GM23338 (cell line): ENCODE results near the gene ANKMY2. TPM values are rescaled to one million over a fixed set of nuclear protein-coding genes. Genes with fewer than 3 reads are reported as not detected.

Source experiments
- ATAC-seq: fragments of 200-7000 bp; cut with Tn5 transposase; 3 replicates; pipeline ENCODE4 v1.9.1; 2020
- DNase-seq: peaks from one replicate; pipeline ENCODE4 v3.0.0-alpha.2; 2015; ENCODE audit warnings: low spot score
- H2AFZ ChIP-seq: fragments of 200-600 bp; sonication (generic); 2 replicates; pipeline ENCODE4 v1.8.0; 2016; ENCODE audit warnings: antibody characterized with exemption, mild to moderate bottlenecking, moderate library complexity
- H3F3A ChIP-seq: fragments of 200-600 bp; sonication (generic); replicated peaks from 2 replicates; pipeline ENCODE4 v1.8.0; 2017; ENCODE audit warnings: antibody characterized with exemption, mixed run types, low read depth
- H3K27ac ChIP-seq: fragments of 200-600 bp; sonication (generic); 2 replicates; pipeline ENCODE4 v1.6.1; 2016; ENCODE audit warnings: low read depth
- H3K27me3 ChIP-seq: fragments of 200-600 bp; sonication (generic); 2 replicates; pipeline ENCODE4 v1.8.0; 2016; ENCODE audit warnings: mild to moderate bottlenecking, mixed run types, moderate library complexity; ENCODE audit not compliant: insufficient read depth
- H3K36me3 ChIP-seq: fragments of 200-600 bp; sonication (generic); 2 replicates; pipeline ENCODE4 v1.8.0; 2016; ENCODE audit warnings: mild to moderate bottlenecking; ENCODE audit not compliant: insufficient read depth
- H3K4me1 ChIP-seq: fragments of 200-600 bp; sonication (generic); 2 replicates; pipeline ENCODE4 v1.8.0; 2016; ENCODE audit warnings: mild to moderate bottlenecking, moderate library complexity; ENCODE audit not compliant: insufficient read depth
- H3K4me2 ChIP-seq: fragments of 200-600 bp; sonication (generic); 2 replicates; pipeline ENCODE4 v1.7.1; 2017; ENCODE audit warnings: mixed run types
- H3K4me3 ChIP-seq: fragments of 200-600 bp; sonication (generic); 2 replicates; pipeline ENCODE4 v1.6.1; 2016; ENCODE audit warnings: mixed run types
- H3K79me2 ChIP-seq: fragments of 200-600 bp; sonication (generic); replicated peaks from 2 replicates; pipeline ENCODE4 v1.8.0; 2017; ENCODE audit warnings: mild to moderate bottlenecking; ENCODE audit not compliant: insufficient read depth
- H3K9me2 ChIP-seq: fragments of 200-600 bp; sonication (generic); 2 replicates; pipeline ENCODE4 v1.8.0; 2017; ENCODE audit not compliant: insufficient read depth
- H4K20me1 ChIP-seq: fragments of 200-600 bp; sonication (generic); replicated peaks from 2 replicates; pipeline ENCODE4 v1.8.0; 2017; ENCODE audit warnings: mild to moderate bottlenecking; ENCODE audit not compliant: insufficient read depth
- H3K27ac Mint-ChIP-seq: 2 replicates; pipeline ENCODE4 v1.8.0; 2020; ENCODE audit warnings: inconsistent platforms, mild to moderate bottlenecking, moderate library complexity, mixed read lengths
- H3K27me3 Mint-ChIP-seq: 3 replicates; pipeline ENCODE4 v1.8.0; 2022; ENCODE audit warnings: low read depth, mild to moderate bottlenecking, moderate library complexity, mixed read lengths, inconsistent platforms; ENCODE audit not compliant: insufficient read depth, poor library complexity
- H3K36me3 Mint-ChIP-seq: 3 replicates; pipeline ENCODE4 v1.8.0; 2021; ENCODE audit warnings: low read depth, mild to moderate bottlenecking, inconsistent platforms, moderate library complexity, mixed read lengths
- H3K4me1 Mint-ChIP-seq: 3 replicates; pipeline ENCODE4 v1.8.0; 2020; ENCODE audit warnings: mild to moderate bottlenecking, inconsistent platforms, mixed read lengths
- H3K4me3 Mint-ChIP-seq: 3 replicates; pipeline ENCODE4 v1.8.0; 2021; ENCODE audit warnings: moderate library complexity, mild to moderate bottlenecking, inconsistent platforms, mixed read lengths
- H3K9me3 Mint-ChIP-seq: 3 replicates; pipeline ENCODE4 v1.8.0; 2020; ENCODE audit warnings: moderate library complexity, mild to moderate bottlenecking, inconsistent platforms, mixed read lengths
- CREB1 ChIP-seq: fragments of 250-450 bp; sonication (Bioruptor Pico); IDR thresholded peaks from 2 replicates; pipeline ENCODE4 v1.5.0; 2020; ENCODE audit warnings: low read depth, mild to moderate bottlenecking, moderate library complexity
- CTCF ChIP-seq, 2 experiments: fragments of 200-600 bp in 1 of 2; sonication (generic) in 1 of 2; conservative IDR thresholded peaks; 2 replicates each; pipeline versions ENCODE4 v1.5.1 to v1.6.1; 2016 to 2017; ENCODE audit warnings: antibody characterized with exemption in 2 of 2, low read depth in 2 of 2, mild to moderate bottlenecking in 2 of 2, moderate library complexity in 1 of 2
- ETS1 ChIP-seq: IDR thresholded peaks from 2 replicates; pipeline ENCODE4 v1.6.1; 2016; ENCODE audit warnings: antibody characterized with exemption
- EZH2 ChIP-seq: fragments of 200-600 bp; sonication (generic); IDR thresholded peaks from one replicate; pipeline ENCODE4 v1.8.0; 2017; ENCODE audit warnings: antibody characterized with exemption, mild to moderate bottlenecking, low read depth; ENCODE audit not compliant: unreplicated experiment
- EZH2phosphoT487 ChIP-seq: fragments of 200-600 bp; sonication (generic); IDR thresholded peaks from one replicate; pipeline ENCODE4 v1.8.1; 2018; ENCODE audit warnings: antibody characterized with exemption; ENCODE audit not compliant: unreplicated experiment
- JUNB ChIP-seq: IDR thresholded peaks from one replicate; pipeline ENCODE4 v1.6.1; 2016; ENCODE audit warnings: antibody characterized with exemption; ENCODE audit not compliant: unreplicated experiment
- POLR2AphosphoS5 ChIP-seq: IDR thresholded peaks from 2 replicates; pipeline ENCODE4 v1.6.1; 2016; ENCODE audit warnings: antibody characterized with exemption, low read depth
- REST ChIP-seq: IDR thresholded peaks from one replicate; pipeline ENCODE4 v1.6.1; 2018; ENCODE audit warnings: antibody characterized with exemption; ENCODE audit not compliant: unreplicated experiment
- STAT1 ChIP-seq: IDR thresholded peaks from one replicate; pipeline ENCODE4 v1.6.1; 2016; ENCODE audit warnings: antibody characterized with exemption; ENCODE audit not compliant: unreplicated experiment
- ZNF114 ChIP-seq: fragments of 250-450 bp; sonication (Bioruptor Pico); IDR thresholded peaks from 2 replicates; pipeline ENCODE4 v1.5.0; 2020; ENCODE audit warnings: mild to moderate bottlenecking, moderate library complexity
- ZNF462 ChIP-seq: fragments of 250-450 bp; sonication (Bioruptor Pico); IDR thresholded peaks from 2 replicates; pipeline ENCODE4 v1.5.0; 2020; ENCODE audit warnings: mild to moderate bottlenecking, moderate library complexity
- polyA plus RNA-seq: library from polyadenylated mRNA; unstranded; fragments of >200 nt; fragmentation: Nextera tagmentation; extraction: Ambion mirVana; gene quantifications from 2 replicates; pipeline ENCODE4 v1.2.1, GENCODE V29; 2016
- total RNA-seq: library from RNA; depleted of rRNA; stranded (reverse); fragments of >200 nt; shearing (Covaris generic); gene quantifications from 2 replicates; pipeline ENCODE4 v1.2.3, GENCODE V29; 2014

ANKMY2 gene
- total and polyA plus RNA-seq, 2 experiments from 2014 or later = 4.4 to 9.5 TPM

DNA sequence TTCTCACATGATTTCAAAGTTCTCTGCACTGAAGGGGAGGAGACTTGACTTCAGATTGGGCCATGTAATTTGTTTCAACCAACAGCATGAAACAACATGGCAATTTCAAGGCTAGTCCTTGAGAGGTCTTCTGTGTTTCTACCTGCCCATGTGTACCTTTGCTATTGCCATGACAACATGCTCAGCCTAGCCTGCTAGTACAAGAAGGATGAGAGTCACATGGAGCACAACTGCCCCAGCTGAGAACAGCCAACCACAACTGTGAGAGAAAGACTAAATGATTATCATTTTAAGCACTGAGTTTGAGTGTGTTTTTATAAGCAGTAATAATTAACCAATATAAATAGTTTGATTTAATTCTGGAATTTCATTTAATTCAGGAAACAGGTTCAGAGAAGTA lies 41.9 kb downstream of the ANKMY2 start:
- H2AFZ ChIP-seq = no peak overlapping the region
- H3K9me2 ChIP-seq = no peaks in the 10 kb centered on the region
- no peaks in the 10 kb centered on the region; the same call in 1 of the 2 replicates for H4K20me1 ChIP-seq
- H3K79me2 ChIP-seq = no peaks in the 10 kb centered on the region
- H3K4me2 ChIP-seq = no peak overlapping the region
- H3K4me1 ChIP-seq = no peaks in the 10 kb centered on the region; the same call in 1 of the 2 replicates
- DNase-seq (no peak), ATAC-seq (no peak)
- H3K27ac ChIP-seq = no peak overlapping the region
- Mint-ChIP-seq H3K4me3 (no peak overlapping the region), H3K27me3 (peaks cover 2% of the 10 kb centered on the region), H3K27ac (no peak overlapping the region), H3K4me1 (peaks cover 5% of the 10 kb centered on the region; the same call in 2 of the 3 replicates), H3K36me3 (peaks cover 8% of the 10 kb centered on the region; the same call in 1 of the 3 replicates), H3K9me3 (no peaks in the 10 kb centered on the region)
- H3K36me3 ChIP-seq = no peaks in the 10 kb centered on the region
- H3K4me3 ChIP-seq = no peak overlapping the region
- H3K27me3 ChIP-seq = no peaks in the 10 kb centered on the region
- no peaks in the 10 kb centered on the region for H3F3A ChIP-seq
- TF ChIP-seq EZH2phosphoT487 (no peak), STAT1 (no peak), CREB1 (no peak), REST (no peak), POLR2AphosphoS5 (no peak), CTCF (conservative IDR thresholded peaks at IDR 0.05; ENCODE audit: low read depth in 2 of 2) (no peak), ZNF114 (no peak), JUNB (no peak), ETS1 (no peak), EZH2 (no peak), ZNF462 (CRISPR knock-in tag) (no peak)
